ENCODE data around the gene ZBTB20. TPM values are rescaled to one million over a fixed set of nuclear protein-coding genes. Genes with fewer than 3 reads are reported as not detected.
A peak's percentile ranks its signal among the peaks of the same experiment; 100 is the strongest.

ZBTB20 gene
- total RNA-seq, 1 donor from 2014 or later, result 66.4 TPM

DNA sequence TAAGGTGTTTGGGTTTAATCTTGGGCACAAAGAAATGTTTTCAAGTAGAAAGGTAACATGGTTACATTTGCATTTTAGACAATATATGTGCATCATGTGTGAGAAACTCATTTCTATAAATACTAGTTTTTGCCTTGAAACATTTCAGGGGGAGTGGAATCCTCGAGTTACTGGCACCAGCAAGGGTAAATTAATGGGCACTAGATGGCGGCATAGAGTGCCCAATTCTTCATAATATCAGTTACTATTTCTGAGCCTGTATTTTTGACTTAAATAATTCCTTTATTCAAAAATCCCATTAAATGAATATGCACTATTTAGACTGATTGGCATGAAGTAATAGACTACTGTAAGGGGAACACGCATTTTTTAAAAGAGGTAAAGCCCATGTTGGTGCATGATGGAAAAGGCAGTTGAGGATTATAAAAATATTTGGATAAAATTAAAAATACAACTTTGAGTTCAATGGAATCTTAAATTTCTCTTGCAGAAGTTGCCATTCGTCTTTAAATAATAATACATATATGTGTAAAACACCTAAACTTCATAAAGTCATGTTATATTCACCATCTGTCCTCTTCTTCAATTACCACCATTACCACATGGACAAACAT lies 106.3 kb downstream of the ZBTB20 start:
- TF ChIP-seq, protein P1, sequence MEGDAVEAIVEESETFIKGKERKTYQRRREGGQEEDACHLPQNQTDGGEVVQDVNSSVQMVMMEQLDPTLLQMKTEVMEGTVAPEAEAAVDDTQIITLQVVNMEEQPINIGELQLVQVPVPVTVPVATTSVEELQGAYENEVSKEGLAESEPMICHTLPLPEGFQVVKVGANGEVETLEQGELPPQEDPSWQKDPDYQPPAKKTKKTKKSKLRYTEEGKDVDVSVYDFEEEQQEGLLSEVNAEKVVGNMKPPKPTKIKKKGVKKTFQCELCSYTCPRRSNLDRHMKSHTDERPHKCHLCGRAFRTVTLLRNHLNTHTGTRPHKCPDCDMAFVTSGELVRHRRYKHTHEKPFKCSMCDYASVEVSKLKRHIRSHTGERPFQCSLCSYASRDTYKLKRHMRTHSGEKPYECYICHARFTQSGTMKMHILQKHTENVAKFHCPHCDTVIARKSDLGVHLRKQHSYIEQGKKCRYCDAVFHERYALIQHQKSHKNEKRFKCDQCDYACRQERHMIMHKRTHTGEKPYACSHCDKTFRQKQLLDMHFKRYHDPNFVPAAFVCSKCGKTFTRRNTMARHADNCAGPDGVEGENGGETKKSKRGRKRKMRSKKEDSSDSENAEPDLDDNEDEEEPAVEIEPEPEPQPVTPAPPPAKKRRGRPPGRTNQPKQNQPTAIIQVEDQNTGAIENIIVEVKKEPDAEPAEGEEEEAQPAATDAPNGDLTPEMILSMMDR (IDR thresholded peaks at IDR 0.05), result peak; percentile 66
- intact Hi-C loops (cut with DNase I), result no loop called here
- ATAC-seq, result peak in 1 of 2 donors; percentile 57
- Histone ChIP-seq H3K27me3 (ENCODE audit: low read depth) (no peaks in the 10 kb centered on the region), H3K4me3 (no peak overlapping the region), H3K4me1 (peaks cover 6% of the 10 kb centered on the region), H3K9me3 (no peaks in the 10 kb centered on the region), H3K36me3 (no peaks in the 10 kb centered on the region), H3K27ac (no peak overlapping the region)
- DNase-seq, result no peak

GRCh38 chr3:115040246-115040645 lies 106.8 kb downstream of the ZBTB20 start:
- TF ChIP-seq, protein P1 (IDR thresholded peaks at IDR 0.05), result no peak
- H3K9me3 ChIP-seq, result no peaks in the 10 kb centered on the region
- H3K27me3 ChIP-seq (ENCODE audit: low read depth), result no peaks in the 10 kb centered on the region
- DNase-seq, result no peak
- no peak overlapping the region for H3K4me3 ChIP-seq
- no peaks in the 10 kb centered on the region for H3K36me3 ChIP-seq
- no peak for ATAC-seq
- no peak overlapping the region for H3K27ac ChIP-seq
- intact Hi-C loops (cut with DNase I), result no loop called here
- H3K4me1 ChIP-seq, result peaks cover 6% of the 10 kb centered on the region

- Histone ChIP-seq H3K9me3 (peaks cover 5% of the 10 kb centered on the region), H3K27ac (no peak overlapping the region), H3K36me3 (no peaks in the 10 kb centered on the region), H3K27me3 (ENCODE audit: low read depth) (no peaks in the 10 kb centered on the region), H3K4me3 (no peak overlapping the region), H3K4me1 (peaks cover 6% of the 10 kb centered on the region)
- intact Hi-C loops (cut with DNase I), result no loop called here
- TF ChIP-seq, protein P1 (IDR thresholded peaks at IDR 0.05), result no peak
- ATAC-seq (no peak), DNase-seq (no peak)
Observed at GRCh38 chr3:115038817-115039216, 108.3 kb downstream of the ZBTB20 start.

DNA sequence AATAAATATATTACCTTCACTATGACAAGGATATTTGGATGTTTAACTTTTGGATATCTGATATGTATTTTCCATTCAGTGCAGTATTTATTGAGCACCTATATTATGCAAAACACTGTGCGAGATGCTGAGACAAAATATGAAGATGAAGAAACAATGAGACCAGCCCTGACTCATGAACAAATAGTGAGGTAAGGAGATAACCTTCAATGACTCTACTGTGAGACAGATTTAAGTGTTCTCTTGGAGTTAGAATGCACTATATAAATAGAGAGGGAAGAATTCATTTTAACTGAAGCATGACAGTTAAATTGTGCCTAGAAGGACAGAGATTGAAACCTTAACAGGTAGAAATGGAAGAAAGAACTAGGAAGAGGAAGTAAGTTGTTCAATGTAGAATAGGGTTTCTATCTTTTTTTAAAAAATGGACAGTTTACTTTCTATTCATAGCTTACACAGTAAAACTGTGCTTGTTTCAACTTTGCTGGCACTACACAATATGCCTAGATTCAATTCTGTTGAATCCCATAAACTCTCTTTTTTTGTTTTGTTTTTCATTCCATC lies 124.2 kb downstream of the ZBTB20 start:
- DNase-seq, result no peak
- Histone ChIP-seq H3K4me1 (peaks cover 17% of the 10 kb centered on the region), H3K9me3 (no peaks in the 10 kb centered on the region), H3K27ac (no peak overlapping the region), H3K27me3 (ENCODE audit: low read depth) (no peaks in the 10 kb centered on the region), H3K36me3 (no peaks in the 10 kb centered on the region), H3K4me3 (no peak overlapping the region)
- intact Hi-C loops (cut with DNase I), result no loop called here
- peak in 1 of 2 donors; percentile 43 for ATAC-seq
- TF ChIP-seq, protein P1 (IDR thresholded peaks at IDR 0.05), result no peak

DNA sequence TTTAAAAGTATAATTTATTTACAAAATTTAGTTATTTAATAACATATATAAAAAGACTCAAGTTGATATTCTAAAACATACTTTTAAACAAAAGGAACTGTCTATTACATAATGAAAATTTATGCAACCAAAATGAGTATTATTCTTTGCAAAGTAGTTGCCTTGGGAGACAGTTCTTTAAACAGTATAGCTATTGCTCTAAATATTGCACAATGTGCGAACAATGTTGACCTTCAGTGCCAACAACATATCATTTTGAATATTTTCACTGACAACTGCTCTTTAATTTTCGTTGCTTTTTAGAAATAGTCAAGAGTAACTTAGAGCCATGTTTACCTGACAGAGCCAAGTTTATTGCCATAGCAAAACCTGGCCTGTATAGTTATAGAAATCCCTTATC lies 124.9 kb downstream of the ZBTB20 start:
- Histone ChIP-seq H3K9me3 (no peaks in the 10 kb centered on the region), H3K27ac (no peak overlapping the region), H3K4me3 (no peak overlapping the region), H3K4me1 (peaks cover 17% of the 10 kb centered on the region), H3K27me3 (ENCODE audit: low read depth) (no peaks in the 10 kb centered on the region), H3K36me3 (no peaks in the 10 kb centered on the region)
- ATAC-seq, result peak; percentile 39 to 54
- TF ChIP-seq, protein P1 (IDR thresholded peaks at IDR 0.05), result no peak
- DNase-seq, result no peak
- intact Hi-C loops (cut with DNase I), result no loop called here
